HepG2 (cell line): ENCODE data around the gene MBD3L3. TPM values are rescaled to one million over a fixed set of nuclear protein-coding genes. Genes with fewer than 3 reads are reported as not detected.

Experiments
- ATAC-seq: fragments of 200-7000 bp; cut with Tn5 transposase; 3 replicates; pipeline ENCODE4 v1.9.1; 2020; ENCODE audit warnings: mild to moderate bottlenecking, moderate library complexity
- BruUV-seq: library from RNA; stranded (reverse); fragments of 400-500 nt; replicated peaks from 2 replicates; lab custom pipeline; 2021; lab: Mats Ljungman, UMichigan
- CTCF ChIA-PET: fragments of 300-600 bp; formaldehyde crosslinking; extraction: SDS; loops from one replicate; lab custom pipeline; 2021; ENCODE audit warnings: low total read pairs, inconsistent platforms, low intra/inter-chr PET ratio; lab: Yijun Ruan, JAX
- POLR2A ChIA-PET: fragments of 350-600 bp; sonication (Branson Sonifier 250); formaldehyde crosslinking; loops from one replicate; lab custom pipeline; 2020; ENCODE audit warnings: antibody characterized with exemption, inconsistent platforms; lab: Yijun Ruan, JAX
- DNase-seq: peaks from one replicate; pipeline ENCODE4 v3.0.0-alpha.2; 2015; ENCODE audit warnings: low spot score
- FAIRE-seq: peaks from 3 replicates; lab custom pipeline; 2011; peaks lifted over from hg19 to GRCh38; lab: Jason Lieb, UNC
- H2AFZ ChIP-seq: one replicate; pipeline ENCODE4 v1.6.1; 2011; ENCODE audit warnings: low read length, inconsistent platforms
- H3K27ac ChIP-seq: fragments of 300-600 bp; 3 replicates; pipeline ENCODE4 v1.8.0; 2011; ENCODE audit warnings: mixed run types, mild to moderate bottlenecking, mixed read lengths, low read length, inconsistent platforms; ENCODE audit not compliant: insufficient read depth; ENCODE audit errors: extremely low read length
- H3K27me3 ChIP-seq, 2 experiments: fragments of 200-600 bp in 1 of 2; 2 replicates in 1 of 2; 3 replicates in 1 of 2; pipeline versions ENCODE4 v1.6.0 to v1.8.0; 2011; ENCODE audit warnings: low read length in 2 of 2, mild to moderate bottlenecking in 2 of 2, moderate library complexity in 2 of 2, inconsistent platforms in 1 of 2; ENCODE audit not compliant: insufficient read depth in 2 of 2, control insufficient read depth in 1 of 2
- H3K36me3 ChIP-seq, 2 experiments: fragments of 200-600 bp in 1 of 2; replicated peaks in 1 of 2; 2 replicates in 1 of 2; 3 replicates in 1 of 2; pipeline versions ENCODE4 v1.5.1 to v1.8.0; 2011; ENCODE audit warnings: low read length in 2 of 2, inconsistent platforms in 1 of 2; ENCODE audit not compliant: insufficient read depth in 2 of 2, control insufficient read depth in 1 of 2
- H3K4me1 ChIP-seq: 2 replicates; pipeline ENCODE4 v1.5.1; 2012; ENCODE audit warnings: low read length, inconsistent platforms; ENCODE audit not compliant: insufficient read depth
- H3K4me2 ChIP-seq: 2 replicates; pipeline ENCODE4 v1.6.0; 2011; ENCODE audit warnings: low read depth, low read length, inconsistent platforms
- H3K4me3 ChIP-seq, 3 experiments: fragments of 200-600 bp in 1 of 3; sonication (generic), shearing (Covaris generic) in 1 of 3; replicated peaks in 1 of 3; 2 replicates each; pipeline ENCODE4 v1.5.1; 2011 to 2016; ENCODE audit warnings: low read length in 3 of 3, inconsistent platforms in 2 of 3, low read depth in 2 of 3, mild to moderate bottlenecking in 2 of 3, control low read depth in 1 of 3, mixed read lengths in 1 of 3; ENCODE audit not compliant: insufficient read depth in 1 of 3
- H3K79me2 ChIP-seq: one replicate; pipeline ENCODE4 v1.6.1; 2011; ENCODE audit warnings: low read length, inconsistent platforms; ENCODE audit not compliant: insufficient read depth
- H3K9ac ChIP-seq: 2 replicates; pipeline ENCODE4 v1.6.0; 2011; ENCODE audit warnings: mild to moderate bottlenecking, low read depth, low read length, inconsistent platforms; ENCODE audit not compliant: insufficient read depth
- H3K9me3 ChIP-seq: 2 replicates; pipeline ENCODE4 v1.5.1; 2012; ENCODE audit warnings: mild to moderate bottlenecking, low read length
- H4K20me1 ChIP-seq: 2 replicates; pipeline ENCODE4 v1.6.0; 2011; ENCODE audit warnings: inconsistent platforms, mild to moderate bottlenecking, low read length, moderate library complexity; ENCODE audit not compliant: insufficient read depth
- CBX5 ChIP-seq: sonication (generic); formaldehyde crosslinking; IDR thresholded peaks from 2 replicates; pipeline ENCODE4 v1.4.0; 2020; ENCODE audit warnings: missing genetic modification reagents, borderline replicate concordance
- FOXO1 ChIP-seq: sonication (generic); formaldehyde crosslinking; IDR thresholded peaks from 2 replicates; pipeline ENCODE4 v1.4.0; 2020; ENCODE audit warnings: missing genetic modification reagents
- GLI4 ChIP-seq: sonication (generic); formaldehyde crosslinking; IDR thresholded peaks from 2 replicates; pipeline ENCODE4 v1.5.1; 2020; ENCODE audit warnings: missing genetic modification reagents, mild to moderate bottlenecking, moderate library complexity, borderline replicate concordance
- GZF1 ChIP-seq: sonication (generic); formaldehyde crosslinking; IDR thresholded peaks from 2 replicates; pipeline ENCODE4 v1.5.1; 2020; ENCODE audit warnings: mild to moderate bottlenecking, missing genetic modification reagents
- KAT2B ChIP-seq: fragments of 150-350 bp; IDR thresholded peaks from 2 replicates; pipeline ENCODE4 v1.6.1; 2014; ENCODE audit warnings: low read depth, low read length, borderline replicate concordance
- PHF21A ChIP-seq: sonication (generic); formaldehyde crosslinking; IDR thresholded peaks from 2 replicates; pipeline ENCODE4 v1.5.0; 2020; ENCODE audit warnings: mild to moderate bottlenecking, missing genetic modification reagents
- RCOR2 ChIP-seq: IDR thresholded peaks from 2 replicates; pipeline ENCODE4 v1.6.1; 2016; ENCODE audit warnings: missing biosample characterization, missing genetic modification reagents
- REXO4 ChIP-seq: sonication (generic); formaldehyde crosslinking; IDR thresholded peaks from 2 replicates; pipeline ENCODE4 v1.8.0; 2022; ENCODE audit warnings: missing genetic modification reagents, mild to moderate bottlenecking, borderline replicate concordance
- ZMYM2 ChIP-seq: sonication (generic); formaldehyde crosslinking; IDR thresholded peaks from 2 replicates; pipeline ENCODE4 v1.8.0; 2022; ENCODE audit warnings: mild to moderate bottlenecking, missing genetic modification reagents
- ZNF235 ChIP-seq: sonication (generic); formaldehyde crosslinking; IDR thresholded peaks from 2 replicates; pipeline ENCODE4 v1.8.1; 2023; ENCODE audit warnings: mild to moderate bottlenecking, missing genetic modification reagents, borderline replicate concordance
- ZNF350 ChIP-seq: sonication (generic); formaldehyde crosslinking; IDR thresholded peaks from 2 replicates; pipeline ENCODE4 v1.4.0; 2020; ENCODE audit warnings: mild to moderate bottlenecking, low read depth, missing genetic modification reagents, borderline replicate concordance
- ZNF383 ChIP-seq: sonication (generic); formaldehyde crosslinking; IDR thresholded peaks from 2 replicates; pipeline ENCODE4 v1.4.0; 2020; ENCODE audit warnings: missing genetic modification reagents, mild to moderate bottlenecking, borderline replicate concordance
- ZNF674 ChIP-seq: sonication (generic); formaldehyde crosslinking; IDR thresholded peaks from 2 replicates; pipeline ENCODE4 v1.5.0; 2020; ENCODE audit warnings: low read depth, mild to moderate bottlenecking, missing genetic modification reagents
- ZNF709 ChIP-seq: sonication (generic); formaldehyde crosslinking; IDR thresholded peaks from 2 replicates; pipeline ENCODE4 v1.5.0; 2020; ENCODE audit warnings: mild to moderate bottlenecking, missing genetic modification reagents
- WGBS: methylation state at CpG from one replicate; pipeline ENCODE4 v1.1.6; 2017; ENCODE audit warnings: low lambda C conversion rate; 5-methylcytosine and 5-hydroxymethylcytosine counted together
- in situ Hi-C: cut with HindIII; loops from 2 replicates; pipeline ENCODE4 v1.10.0; 2017; ENCODE audit warnings: low pct_unique_long_range_greater_than_20kb; ENCODE audit not compliant: extremely low pct_ligation_motif_present
- intact Hi-C: fragments of 100-400 bp; cut with micrococcal nuclease; formaldehyde crosslinking; loops from one replicate; pipeline ENCODE4 v1.10.0; 2022; ENCODE audit not compliant: unreplicated experiment
- polyA plus RNA-seq, 8 experiments: library from polyadenylated mRNA; depleted of rRNA in 3 of 8; stranded (reverse) in 7 of 8; unstranded in 1 of 8; fragments of >200 nt; fragmentation: Illumina TruSeq in 4 of 8; extraction: Trizol in 4 of 8; gene quantifications; 2 replicates each; pipeline versions ENCODE4 v1.2.1 to v1.2.3, GENCODE V29; 2011 to 2016; ENCODE audit warnings: low read depth in 4 of 8, missing spikeins in 1 of 8, mixed read lengths in 1 of 8; ENCODE audit not compliant: insufficient read depth in 1 of 8
- total RNA-seq, 5 experiments: library from RNA; depleted of rRNA; stranded (reverse); fragments of >200 nt; fragmentation: Illumina TruSeq; extraction: Trizol; gene quantifications; 2 replicates each; pipeline ENCODE4 v1.2.3, GENCODE V29; 2016; ENCODE audit warnings: low read depth in 1 of 5
- TF ChIP-seq, protein P1 (sequence below): sonication (generic); formaldehyde crosslinking; IDR thresholded peaks from 2 replicates; pipeline ENCODE4 v1.5.0; 2020; ENCODE audit warnings: missing genetic modification reagents
- TF ChIP-seq, protein P2 (sequence below): sonication (generic); formaldehyde crosslinking; IDR thresholded peaks from 2 replicates; pipeline ENCODE4 v1.4.0; 2020; ENCODE audit warnings: mild to moderate bottlenecking, missing genetic modification reagents
- TF ChIP-seq, protein P3 (sequence below): sonication (generic); formaldehyde crosslinking; IDR thresholded peaks from 2 replicates; pipeline ENCODE4 v1.4.0; 2020; ENCODE audit warnings: missing genetic modification reagents, borderline replicate concordance

The MBD3L3 gene
- total and polyA plus RNA-seq, 2 of the 13 experiments (the other 11 are each of a cell fraction or from before 2014, with no cell fraction given): not detected

DNA sequence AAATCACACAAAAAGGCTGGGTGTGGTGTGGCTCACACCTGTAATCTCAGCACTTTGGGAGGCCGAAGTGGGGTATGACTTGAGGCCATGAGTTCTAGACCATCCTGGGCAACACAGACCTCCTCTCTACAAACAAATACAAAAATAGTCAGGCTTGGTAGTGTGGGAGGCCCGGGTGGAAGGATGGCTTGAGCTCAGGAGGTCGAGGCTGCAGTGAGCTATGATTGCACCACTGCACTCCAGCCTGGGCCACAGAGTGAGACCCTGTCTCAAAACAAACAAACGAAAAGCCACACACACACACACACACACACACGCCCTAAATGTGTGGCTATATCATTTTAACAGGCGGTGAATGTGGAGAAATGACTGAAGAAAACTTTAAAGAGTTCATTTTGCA, 10.1 kb upstream of the MBD3L3 start:
- H3K4me2 ChIP-seq: peak overlapping the region; percentile 74
- no peak overlapping the region for H3K27ac ChIP-seq
- ChIA-PET POLR2A (interaction anchor here (0.7 to 1.5 kb wide), 11 partner anchors 16 to 592 kb away, joined by 3 to 32 read pairs (median 4); partner anchors contain the start of genes MCOLN1 and TNFSF9), CTCF (no interaction called here)
- no peaks in the 10 kb centered on the region for H4K20me1 ChIP-seq
- H3K27me3 ChIP-seq: no peaks in the 10 kb centered on the region; a peak in 1 of 5 replicates
- intact Hi-C loops: no loop called here
- ATAC-seq (no peak), DNase-seq (no peak), FAIRE-seq (no peak)
- H3K4me1 ChIP-seq: peaks cover 14% of the 10 kb centered on the region
- peaks cover 7% of the 10 kb centered on the region for H3K9me3 ChIP-seq
- in situ Hi-C loops: no loop called here
- no TSS peak for BruUV-seq
- peak overlapping the region; percentile 51 for H2AFZ ChIP-seq
- H3K36me3 ChIP-seq: peaks cover 3 to 19% of the 10 kb centered on the region in 2 experiments; a peak in 4 of 5 replicates
- WGBS: 63% methylated on average over 5 of the region's 6 CpGs
- H3K79me2 ChIP-seq: peaks cover 11% of the 10 kb centered on the region
- peak overlapping the region; percentile 30 to 57 (median 30); a peak in 4 of 6 replicates for H3K4me3 ChIP-seq
- H3K9ac ChIP-seq: no peak overlapping the region
- TF ChIP-seq ZNF383 (CRISPR knock-in tag) (no peak), PHF21A (CRISPR knock-in tag) (no peak), ZNF674 (CRISPR knock-in tag) (no peak), FOXO1 (CRISPR knock-in tag) (no peak), ZMYM2 (CRISPR knock-in tag) (no peak), CBX5 (CRISPR knock-in tag) (no peak), GLI4 (CRISPR knock-in tag) (no peak), ZNF235 (CRISPR knock-in tag) (no peak), ZNF709 (no peak), RCOR2 (no peak), GZF1 (CRISPR knock-in tag) (no peak), KAT2B (no peak), ZNF350 (CRISPR knock-in tag) (no peak), REXO4 (CRISPR knock-in tag) (no peak)
- TF ChIP-seq, protein P1, sequence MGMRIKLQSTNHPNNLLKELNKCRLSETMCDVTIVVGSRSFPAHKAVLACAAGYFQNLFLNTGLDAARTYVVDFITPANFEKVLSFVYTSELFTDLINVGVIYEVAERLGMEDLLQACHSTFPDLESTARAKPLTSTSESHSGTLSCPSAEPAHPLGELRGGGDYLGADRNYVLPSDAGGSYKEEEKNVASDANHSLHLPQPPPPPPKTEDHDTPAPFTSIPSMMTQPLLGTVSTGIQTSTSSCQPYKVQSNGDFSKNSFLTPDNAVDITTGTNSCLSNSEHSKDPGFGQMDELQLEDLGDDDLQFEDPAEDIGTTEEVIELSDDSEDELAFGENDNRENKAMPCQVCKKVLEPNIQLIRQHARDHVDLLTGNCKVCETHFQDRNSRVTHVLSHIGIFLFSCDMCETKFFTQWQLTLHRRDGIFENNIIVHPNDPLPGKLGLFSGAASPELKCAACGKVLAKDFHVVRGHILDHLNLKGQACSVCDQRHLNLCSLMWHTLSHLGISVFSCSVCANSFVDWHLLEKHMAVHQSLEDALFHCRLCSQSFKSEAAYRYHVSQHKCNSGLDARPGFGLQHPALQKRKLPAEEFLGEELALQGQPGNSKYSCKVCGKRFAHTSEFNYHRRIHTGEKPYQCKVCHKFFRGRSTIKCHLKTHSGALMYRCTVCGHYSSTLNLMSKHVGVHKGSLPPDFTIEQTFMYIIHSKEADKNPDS (CRISPR knock-in tag): no peak
- TF ChIP-seq, protein P2, sequence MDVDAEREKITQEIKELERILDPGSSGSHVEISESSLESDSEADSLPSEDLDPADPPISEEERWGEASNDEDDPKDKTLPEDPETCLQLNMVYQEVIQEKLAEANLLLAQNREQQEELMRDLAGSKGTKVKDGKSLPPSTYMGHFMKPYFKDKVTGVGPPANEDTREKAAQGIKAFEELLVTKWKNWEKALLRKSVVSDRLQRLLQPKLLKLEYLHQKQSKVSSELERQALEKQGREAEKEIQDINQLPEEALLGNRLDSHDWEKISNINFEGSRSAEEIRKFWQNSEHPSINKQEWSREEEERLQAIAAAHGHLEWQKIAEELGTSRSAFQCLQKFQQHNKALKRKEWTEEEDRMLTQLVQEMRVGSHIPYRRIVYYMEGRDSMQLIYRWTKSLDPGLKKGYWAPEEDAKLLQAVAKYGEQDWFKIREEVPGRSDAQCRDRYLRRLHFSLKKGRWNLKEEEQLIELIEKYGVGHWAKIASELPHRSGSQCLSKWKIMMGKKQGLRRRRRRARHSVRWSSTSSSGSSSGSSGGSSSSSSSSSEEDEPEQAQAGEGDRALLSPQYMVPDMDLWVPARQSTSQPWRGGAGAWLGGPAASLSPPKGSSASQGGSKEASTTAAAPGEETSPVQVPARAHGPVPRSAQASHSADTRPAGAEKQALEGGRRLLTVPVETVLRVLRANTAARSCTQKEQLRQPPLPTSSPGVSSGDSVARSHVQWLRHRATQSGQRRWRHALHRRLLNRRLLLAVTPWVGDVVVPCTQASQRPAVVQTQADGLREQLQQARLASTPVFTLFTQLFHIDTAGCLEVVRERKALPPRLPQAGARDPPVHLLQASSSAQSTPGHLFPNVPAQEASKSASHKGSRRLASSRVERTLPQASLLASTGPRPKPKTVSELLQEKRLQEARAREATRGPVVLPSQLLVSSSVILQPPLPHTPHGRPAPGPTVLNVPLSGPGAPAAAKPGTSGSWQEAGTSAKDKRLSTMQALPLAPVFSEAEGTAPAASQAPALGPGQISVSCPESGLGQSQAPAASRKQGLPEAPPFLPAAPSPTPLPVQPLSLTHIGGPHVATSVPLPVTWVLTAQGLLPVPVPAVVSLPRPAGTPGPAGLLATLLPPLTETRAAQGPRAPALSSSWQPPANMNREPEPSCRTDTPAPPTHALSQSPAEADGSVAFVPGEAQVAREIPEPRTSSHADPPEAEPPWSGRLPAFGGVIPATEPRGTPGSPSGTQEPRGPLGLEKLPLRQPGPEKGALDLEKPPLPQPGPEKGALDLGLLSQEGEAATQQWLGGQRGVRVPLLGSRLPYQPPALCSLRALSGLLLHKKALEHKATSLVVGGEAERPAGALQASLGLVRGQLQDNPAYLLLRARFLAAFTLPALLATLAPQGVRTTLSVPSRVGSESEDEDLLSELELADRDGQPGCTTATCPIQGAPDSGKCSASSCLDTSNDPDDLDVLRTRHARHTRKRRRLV (CRISPR knock-in tag): no peak
- TF ChIP-seq, protein P3, sequence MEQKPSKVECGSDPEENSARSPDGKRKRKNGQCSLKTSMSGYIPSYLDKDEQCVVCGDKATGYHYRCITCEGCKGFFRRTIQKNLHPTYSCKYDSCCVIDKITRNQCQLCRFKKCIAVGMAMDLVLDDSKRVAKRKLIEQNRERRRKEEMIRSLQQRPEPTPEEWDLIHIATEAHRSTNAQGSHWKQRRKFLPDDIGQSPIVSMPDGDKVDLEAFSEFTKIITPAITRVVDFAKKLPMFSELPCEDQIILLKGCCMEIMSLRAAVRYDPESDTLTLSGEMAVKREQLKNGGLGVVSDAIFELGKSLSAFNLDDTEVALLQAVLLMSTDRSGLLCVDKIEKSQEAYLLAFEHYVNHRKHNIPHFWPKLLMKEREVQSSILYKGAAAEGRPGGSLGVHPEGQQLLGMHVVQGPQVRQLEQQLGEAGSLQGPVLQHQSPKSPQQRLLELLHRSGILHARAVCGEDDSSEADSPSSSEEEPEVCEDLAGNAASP: no peak
